Gastrocnemius medialis (tissue), 4 donors: ENCODE results near the gene GSPT1. TPM values are rescaled to one million over a fixed set of nuclear protein-coding genes. Genes with fewer than 3 reads are reported as not detected.
A peak's percentile ranks its signal among the peaks of the same experiment; 100 is the strongest.
"Not testable (repeated sequence)": the region's sequence is repeated elsewhere in the genome, so short reads cannot be mapped to it uniquely, and the experiment has no call there.

Source experiments
- ATAC-seq, 2 donors: fragments of 150-250 bp; one replicate each; pipeline ENCODE4 v1.9.1; 2016
- DNase-seq, 2 donors: peaks; one replicate each; pipeline ENCODE4 v3.0.0-alpha.2; 2019
- H3K27ac ChIP-seq, 4 donors: fragments of 200-600 bp; sonication (generic); 1 replicate in 1 of 4; 2 replicates in 3 of 4; pipeline ENCODE4 v1.5.1; 2016 to 2018; ENCODE audit warnings: mild to moderate bottlenecking in 2 of 4, moderate library complexity in 1 of 4
- H3K27me3 ChIP-seq, 3 donors: fragments of 200-600 bp; sonication (generic) in 2 of 3; 1 replicate in 1 of 3; 2 replicates in 2 of 3; pipeline versions ENCODE4 v1.5.1 to v1.6.0; 2016 to 2019; ENCODE audit warnings: mild to moderate bottlenecking in 1 of 3, moderate library complexity in 1 of 3
- H3K36me3 ChIP-seq, 2 donors: fragments of 200-600 bp; sonication (generic) in 1 of 2; one replicate each; pipeline ENCODE4 v1.5.1; 2017 to 2018
- H3K4me1 ChIP-seq, 2 donors: fragments of 200-600 bp; sonication (generic) in 1 of 2; one replicate each; pipeline ENCODE4 v1.5.1; 2016 to 2017; ENCODE audit warnings: mild to moderate bottlenecking in 2 of 2
- H3K4me3 ChIP-seq, 4 donors: fragments of 200-600 bp; sonication (generic) in 3 of 4; 1 replicate in 1 of 4; 2 replicates in 3 of 4; pipeline ENCODE4 v1.5.1; 2016 to 2019; ENCODE audit warnings: mild to moderate bottlenecking in 2 of 4
- H3K9me3 ChIP-seq, 3 donors: fragments of 200-600 bp; sonication (generic) in 2 of 3; 1 replicate in 1 of 3; 2 replicates in 2 of 3; pipeline ENCODE4 v1.5.1; 2016 to 2019
- CTCF ChIP-seq, 5 experiments: fragments of 450-650 bp in 3 of 5; fragments of 200-600 bp in 2 of 5; sonication (generic) in 2 of 5; IDR thresholded peaks in 4 of 5; conservative IDR thresholded peaks in 1 of 5; 1 replicate in 4 of 5; 2 replicates in 1 of 5; pipeline ENCODE4 v1.5.1; 2016 to 2019; ENCODE audit warnings: antibody characterized with exemption in 5 of 5, mild to moderate bottlenecking in 3 of 5, moderate library complexity in 3 of 5
- POLR2A ChIP-seq, 2 donors: fragments of 450-650 bp; IDR thresholded peaks; one replicate each; pipeline ENCODE4 v1.6.1; 2017; ENCODE audit warnings: antibody characterized with exemption in 2 of 2, mild to moderate bottlenecking in 2 of 2, moderate library complexity in 2 of 2
- in situ Hi-C, 4 donors: fragments of 200-750 bp; cut with MboI; loops; one replicate each; pipeline versions ENCODE4 v1.15.0 to v1.8.0; 2017; ENCODE audit warnings: low sequenced_read_pairs in 4 of 4
- intact Hi-C: fragments of 100-400 bp; cut with DNase I; formaldehyde crosslinking; loops from one replicate; pipeline ENCODE4 v1.15.1; 2023; ENCODE audit warnings: low total_unique reads
- total RNA-seq, 4 donors: library from RNA; depleted of rRNA; stranded (reverse); fragments of >200 nt; gene quantifications; one replicate each; pipeline versions ENCODE4 v1.1.0 to v1.2.3, GENCODE V29; 2016

Gene GSPT1
- total RNA-seq: 100 to 1,000 TPM in 3 of 4 donors, 10 to 100 TPM in 1; 86.9 to 169 (median 139) TPM

GRCh38 chr16:11915644-11916523 is at the start of gene GSPT1:
Gene GSPT1, minus strand, starts transcription at chr16:11915956. Its CDS starts 236 bp downstream, at chr16:11915720.
- peak; percentile 94 to 97 for ATAC-seq
- H3K4me1 ChIP-seq: peaks cover 29 to 34% of the 10 kb centered on the region in 2 donors
- in situ Hi-C loops: loop anchor here in 1 of 4 donors (25.0 kb wide), 1 partner anchor 129 kb away; the partner anchor contains the start of gene ZC3H7A

GRCh38 chr16:11964761-11965551 is 49.2 kb upstream of the GSPT1 start, which contains the start of gene TNFRSF17:
Gene TNFRSF17, plus strand, starts transcription at chr16:11965210. Its CDS starts 115 bp downstream, at chr16:11965325.
- Histone ChIP-seq H3K4me3 (no peak within 1 kb of the TSS), H3K27me3 (no peaks in the 10 kb centered on the region), H3K4me1 (peaks cover 3 to 12% of the 10 kb centered on the region in 2 donors), H3K27ac (no peak within 1 kb of the TSS), H3K9me3 (no peaks in the 10 kb centered on the region), H3K36me3 (no peaks in the 10 kb centered on the region)
- intact Hi-C loops (no loop called here), in situ Hi-C loops (loop anchor here in 1 of 4 donors (25.0 kb wide), 1 partner anchor 847 kb away; the partner anchor contains the start of gene CPPED1)
- no peak for DNase-seq
- ATAC-seq: no peak
- TF ChIP-seq POLR2A (IDR thresholded peaks at IDR 0.05) (no peak), CTCF (IDR thresholded peaks at IDR 0.05 in 4 of 5, conservative IDR thresholded peaks at IDR 0.05 in 1 of 5) (no peak)

More at GRCh38 chr16:11915644-11916523, at the start of gene GSPT1:
- peak within 1 kb of the TSS; percentile 92 to 99 (median 96) for H3K27ac ChIP-seq
- TF ChIP-seq POLR2A (IDR thresholded peaks at IDR 0.05): peak; percentile 93 to 96
- TF ChIP-seq CTCF (IDR thresholded peaks at IDR 0.05 in 4 of 5, conservative IDR thresholded peaks at IDR 0.05 in 1 of 5): peak in 4 of 5 experiments; percentile 17 to 58 (median 24)
- H3K36me3 ChIP-seq: no peaks in the 10 kb centered on the region
- intact Hi-C loops: loop anchor here (1.0 to 10.0 kb wide), 7 partner anchors 60 to 971 kb away; partner anchors contain the start of genes CLEC16A, DEXI, SNN and SNX29
- no peaks in the 10 kb centered on the region for H3K9me3 ChIP-seq
- no peaks in the 10 kb centered on the region for H3K27me3 ChIP-seq
- H3K4me3 ChIP-seq: peak within 1 kb of the TSS; percentile 81 to 89 (median 84)
- DNase-seq: peak; percentile 99

- TF ChIP-seq POLR2A (IDR thresholded peaks at IDR 0.05) (no peak), CTCF (IDR thresholded peaks at IDR 0.05 in 4 of 5, conservative IDR thresholded peaks at IDR 0.05 in 1 of 5) (no peak)
- Histone ChIP-seq H3K36me3 (no peaks in the 10 kb centered on the region), H3K27me3 (no peaks in the 10 kb centered on the region), H3K4me1 (peaks cover 3 to 12% of the 10 kb centered on the region in 2 donors), H3K27ac (no peak overlapping the region), H3K9me3 (no peaks in the 10 kb centered on the region), H3K4me3 (no peak overlapping the region)
- DNase-seq (no peak), ATAC-seq (no peak)
- in situ Hi-C loops: loop anchor here in 1 of 4 donors (25.0 kb wide), 1 partner anchor 849 kb away; the partner anchor contains the start of gene CPPED1
- intact Hi-C loops: no loop called here
Observed at GRCh38 chr16:11963706-11964105, 48.0 kb upstream of the GSPT1 start.

GRCh38 chr16:11962978-11963377 is 47.2 kb upstream of the GSPT1 start:
- H3K4me3 ChIP-seq, H3K36me3 ChIP-seq, ATAC-seq, DNase-seq, intact Hi-C loops, H3K27ac ChIP-seq, H3K27me3 ChIP-seq, H3K9me3 ChIP-seq: not testable (repeated sequence)
- in situ Hi-C loops: loop anchor here in 1 of 4 donors (25.0 kb wide), 1 partner anchor 849 kb away; the partner anchor contains the start of gene CPPED1
- peaks cover 3 to 12% of the 10 kb centered on the region in 2 donors for H3K4me1 ChIP-seq

- in situ Hi-C loops: loop anchor here in 1 of 4 donors (25.0 kb wide), 1 partner anchor 850 kb away; the partner anchor contains the start of gene CPPED1
- ATAC-seq: not testable (repeated sequence)
Observed at GRCh38 chr16:11962457-11962856, 46.7 kb upstream of the GSPT1 start.

More at GRCh38 chr16:11962457-11962856, 46.7 kb upstream of the GSPT1 start:
- H3K9me3 ChIP-seq, intact Hi-C loops, H3K4me3 ChIP-seq, H3K36me3 ChIP-seq, DNase-seq, H3K27me3 ChIP-seq, H3K27ac ChIP-seq: not testable (repeated sequence)
- H3K4me1 ChIP-seq: peaks cover 3 to 12% of the 10 kb centered on the region in 2 donors
